Mesendoderm (in vitro differentiated cells): ENCODE measurements around the gene DDX49.
"Not testable (repeated sequence)": the region's sequence is repeated elsewhere in the genome, so short reads cannot be mapped to it uniquely, and the experiment has no call there.

Source experiments
- DNase-seq: peaks from one replicate; pipeline ENCODE4 v3.0.0; 2013
- H2AK5ac ChIP-seq: 2 replicates; pipeline ENCODE4 v1.6.1; 2013; ENCODE audit warnings: low read length, inconsistent platforms
- H2BK120ac ChIP-seq: 2 replicates; pipeline ENCODE4 v1.6.1; 2013; ENCODE audit warnings: low read depth, mild to moderate bottlenecking, low read length, moderate library complexity, mixed read lengths
- H2BK15ac ChIP-seq: replicated peaks from 2 replicates; pipeline ENCODE4 v1.6.1; 2013; ENCODE audit warnings: low read depth, mild to moderate bottlenecking, moderate library complexity
- H2BK5ac ChIP-seq: 2 replicates; pipeline ENCODE4 v1.6.1; 2013; ENCODE audit warnings: low read length, inconsistent platforms
- H3K18ac ChIP-seq: 2 replicates; pipeline ENCODE4 v1.6.1; 2013; ENCODE audit warnings: mild to moderate bottlenecking, low read length, mixed read lengths
- H3K23ac ChIP-seq: one replicate; pipeline ENCODE4 v1.6.1; 2013; ENCODE audit warnings: low read length
- H3K27ac ChIP-seq: 2 replicates; pipeline ENCODE4 v1.5.1; 2013; ENCODE audit warnings: low read depth, mild to moderate bottlenecking, inconsistent platforms, low read length, moderate library complexity
- H3K27me3 ChIP-seq: 2 replicates; pipeline ENCODE4 v1.6.1; 2013; ENCODE audit warnings: low read length, control low read depth, mild to moderate bottlenecking, inconsistent platforms; ENCODE audit not compliant: insufficient read depth, poor library complexity
- H3K36me3 ChIP-seq: 2 replicates; pipeline ENCODE4 v1.6.1; 2013; ENCODE audit warnings: low read length, inconsistent platforms; ENCODE audit not compliant: control insufficient read depth, insufficient read depth
- H3K4ac ChIP-seq: one replicate; pipeline ENCODE4 v1.6.1; 2013; ENCODE audit warnings: low read depth, mild to moderate bottlenecking, low read length, moderate library complexity
- H3K4me1 ChIP-seq: 2 replicates; pipeline ENCODE4 v1.6.1; 2013; ENCODE audit warnings: low read depth, low read length, inconsistent platforms; ENCODE audit not compliant: control insufficient read depth
- H3K4me2 ChIP-seq: 2 replicates; pipeline ENCODE4 v1.6.1; 2013; ENCODE audit warnings: low read length
- H3K4me3 ChIP-seq: 2 replicates; pipeline ENCODE4 v1.5.1; 2013; ENCODE audit warnings: mild to moderate bottlenecking, low read length
- H3K56ac ChIP-seq: one replicate; pipeline ENCODE4 v1.6.1; 2013; ENCODE audit warnings: low read length
- H3K79me1 ChIP-seq: 2 replicates; pipeline ENCODE4 v1.6.1; 2013; ENCODE audit warnings: low read length, inconsistent platforms
- H3K79me2 ChIP-seq: 2 replicates; pipeline ENCODE4 v1.6.1; 2013; ENCODE audit warnings: mild to moderate bottlenecking, low read length; ENCODE audit not compliant: control insufficient read depth, insufficient read depth
- H3K9ac ChIP-seq: 2 replicates; pipeline ENCODE4 v1.6.1; 2013; ENCODE audit warnings: low read length, inconsistent platforms
- H4K5ac ChIP-seq: one replicate; pipeline ENCODE4 v1.6.1; 2013; ENCODE audit warnings: low read length
- H4K8ac ChIP-seq: one replicate; pipeline ENCODE4 v1.6.1; 2013; ENCODE audit warnings: low read depth, mild to moderate bottlenecking, control low read depth, low read length, moderate library complexity
- WGBS: extraction: QIAGEN DNeasy Blood & Tissue Kit; methylation state at CpG from one replicate; pipeline ENCODE4 v1.1.7; 2013; ENCODE audit warnings: low lambda C conversion rate, missing lambda C conversion rate; ENCODE audit not compliant: insufficient coverage; ENCODE audit errors: extremely low coverage; 5-methylcytosine and 5-hydroxymethylcytosine counted together

DDX49 gene

GRCh38 chr19:18948976-18949356 lies 29.5 kb downstream of the DDX49 start:
- Histone ChIP-seq H2BK120ac (no peak overlapping the region), H3K27me3 (no peaks in the 10 kb centered on the region), H3K36me3 (no peaks in the 10 kb centered on the region), H3K79me2 (no peaks in the 10 kb centered on the region), H2BK15ac (no peak overlapping the region), H3K9ac (no peak overlapping the region), H3K18ac (no peak overlapping the region), H3K27ac (no peak overlapping the region), H3K4me2 (no peak overlapping the region), H3K4ac (no peak overlapping the region), H3K4me3 (no peak overlapping the region), H4K8ac (no peak overlapping the region), H3K4me1 (no peaks in the 10 kb centered on the region), H3K79me1 (no peaks in the 10 kb centered on the region), H2AK5ac (no peak overlapping the region), H3K56ac (no peak overlapping the region), H2BK5ac (no peak overlapping the region), H4K5ac (no peak overlapping the region), H3K23ac (no peak overlapping the region)
- DNase-seq: no peak
- no CpG with 5 or more reads among the region's 5 CpGs for WGBS

- Histone ChIP-seq H3K4me2 (no peak overlapping the region), H3K79me2 (no peaks in the 10 kb centered on the region), H2AK5ac (no peak overlapping the region), H3K27me3 (no peaks in the 10 kb centered on the region), H3K4me1 (no peaks in the 10 kb centered on the region), H2BK15ac (no peak overlapping the region), H4K8ac (no peak overlapping the region), H3K56ac (no peak overlapping the region), H3K18ac (no peak overlapping the region), H3K79me1 (no peaks in the 10 kb centered on the region), H2BK120ac (no peak overlapping the region), H3K36me3 (no peaks in the 10 kb centered on the region), H3K9ac (no peak overlapping the region), H3K4me3 (no peak overlapping the region), H3K4ac (no peak overlapping the region), H4K5ac (no peak overlapping the region), H3K23ac (no peak overlapping the region), H3K27ac (no peak overlapping the region), H2BK5ac (no peak overlapping the region)
- WGBS: no CpG with 5 or more reads among the region's 3 CpGs
- no peak for DNase-seq
These were observed 30.3 kb downstream of the DDX49 start for GRCh38 chr19:18949858-18950257.

- H3K4me1 ChIP-seq: no peaks in the 10 kb centered on the region
- no peaks in the 10 kb centered on the region for H3K79me2 ChIP-seq
- H2AK5ac ChIP-seq: no peak overlapping the region
- no peak overlapping the region for H3K23ac ChIP-seq
- H3K27me3 ChIP-seq: no peaks in the 10 kb centered on the region
- H4K8ac ChIP-seq: no peak overlapping the region
- H3K56ac ChIP-seq: no peak overlapping the region
- no peak overlapping the region for H3K4me3 ChIP-seq
- no peaks in the 10 kb centered on the region for H3K36me3 ChIP-seq
- H3K4ac ChIP-seq: no peak overlapping the region
- H2BK5ac ChIP-seq: no peak overlapping the region
- no peaks in the 10 kb centered on the region for H3K79me1 ChIP-seq
- H2BK15ac ChIP-seq: no peak overlapping the region
- no peak overlapping the region for H3K18ac ChIP-seq
- H2BK120ac ChIP-seq: no peak overlapping the region
- H3K27ac ChIP-seq: no peak overlapping the region
- no peak overlapping the region for H3K9ac ChIP-seq
- no peak for DNase-seq
- H4K5ac ChIP-seq: no peak overlapping the region
- no CpG with 5 or more reads among the region's 7 CpGs for WGBS
- no peak overlapping the region for H3K4me2 ChIP-seq
These were observed 32.3 kb downstream of the DDX49 start for GRCh38 chr19:18951721-18952281.

- not testable (repeated sequence) for H3K56ac ChIP-seq, H2BK15ac ChIP-seq, H3K27me3 ChIP-seq, H4K5ac ChIP-seq, H3K23ac ChIP-seq, H3K4ac ChIP-seq, H4K8ac ChIP-seq, H3K36me3 ChIP-seq, H2AK5ac ChIP-seq, H3K18ac ChIP-seq, H2BK5ac ChIP-seq, H3K4me3 ChIP-seq, H3K9ac ChIP-seq, H3K4me2 ChIP-seq, H3K79me1 ChIP-seq, H3K27ac ChIP-seq, H2BK120ac ChIP-seq, DNase-seq, H3K4me1 ChIP-seq, H3K79me2 ChIP-seq
- WGBS: no CpG with 5 or more reads among the region's 17 CpGs
These were observed 33.0 kb downstream of the DDX49 start for GRCh38 chr19:18952364-18953003.

- no peak overlapping the region for H4K8ac ChIP-seq
- H3K9ac ChIP-seq: no peak overlapping the region
- no peak for DNase-seq
- no peak overlapping the region for H2BK5ac ChIP-seq
- H3K56ac ChIP-seq: no peak overlapping the region
- no peak overlapping the region for H4K5ac ChIP-seq
- no peak overlapping the region for H3K18ac ChIP-seq
- no peak overlapping the region for H3K23ac ChIP-seq
- 100% methylated on average over 1 of the region's 3 CpGs for WGBS
- no peaks in the 10 kb centered on the region for H3K79me1 ChIP-seq
- H3K27ac ChIP-seq: no peak overlapping the region
- H3K4ac ChIP-seq: no peak overlapping the region
- no peak overlapping the region for H3K4me3 ChIP-seq
- no peak overlapping the region for H2BK120ac ChIP-seq
- H3K36me3 ChIP-seq: no peaks in the 10 kb centered on the region
- H3K4me1 ChIP-seq: no peaks in the 10 kb centered on the region
- H2BK15ac ChIP-seq: no peak overlapping the region
- no peaks in the 10 kb centered on the region for H3K27me3 ChIP-seq
- no peak overlapping the region for H2AK5ac ChIP-seq
- no peak overlapping the region for H3K4me2 ChIP-seq
- no peaks in the 10 kb centered on the region for H3K79me2 ChIP-seq
These were observed 34.6 kb downstream of the DDX49 start for GRCh38 chr19:18954094-18954493.

- Histone ChIP-seq H3K9ac (no peak overlapping the region), H3K79me1 (no peaks in the 10 kb centered on the region), H2BK5ac (no peak overlapping the region), H3K36me3 (no peaks in the 10 kb centered on the region), H3K23ac (no peak overlapping the region), H3K56ac (no peak overlapping the region), H4K8ac (no peak overlapping the region), H3K27ac (no peak overlapping the region), H2BK15ac (no peak overlapping the region), H2AK5ac (no peak overlapping the region), H2BK120ac (no peak overlapping the region), H3K79me2 (no peaks in the 10 kb centered on the region), H3K4ac (no peak overlapping the region), H3K4me2 (no peak overlapping the region), H4K5ac (no peak overlapping the region), H3K4me3 (no peak overlapping the region), H3K4me1 (no peaks in the 10 kb centered on the region), H3K18ac (no peak overlapping the region), H3K27me3 (no peaks in the 10 kb centered on the region)
- no peak for DNase-seq
- WGBS: 100% methylated on average over 2 of the region's 2 CpGs
These were observed 35.5 kb downstream of the DDX49 start for GRCh38 chr19:18955042-18955441.
